Gastroesophageal sphincter (tissue), 3 donors: ENCODE measurements around the gene HELT.

Source experiments
- CTCF ChIP-seq, 4 experiments: fragments of 200-600 bp in 2 of 4; fragments of 450-650 bp in 2 of 4; sonication (generic) in 1 of 4; IDR thresholded peaks; one replicate each; pipeline ENCODE4 v1.5.1; 2017 to 2019; ENCODE audit warnings: antibody characterized with exemption in 4 of 4, mild to moderate bottlenecking in 2 of 4, moderate library complexity in 2 of 4
- POLR2AphosphoS5 ChIP-seq: sonication (generic); formaldehyde crosslinking; IDR thresholded peaks from one replicate; pipeline ENCODE4 v1.6.1; 2017; ENCODE audit warnings: antibody characterized with exemption

DNA sequence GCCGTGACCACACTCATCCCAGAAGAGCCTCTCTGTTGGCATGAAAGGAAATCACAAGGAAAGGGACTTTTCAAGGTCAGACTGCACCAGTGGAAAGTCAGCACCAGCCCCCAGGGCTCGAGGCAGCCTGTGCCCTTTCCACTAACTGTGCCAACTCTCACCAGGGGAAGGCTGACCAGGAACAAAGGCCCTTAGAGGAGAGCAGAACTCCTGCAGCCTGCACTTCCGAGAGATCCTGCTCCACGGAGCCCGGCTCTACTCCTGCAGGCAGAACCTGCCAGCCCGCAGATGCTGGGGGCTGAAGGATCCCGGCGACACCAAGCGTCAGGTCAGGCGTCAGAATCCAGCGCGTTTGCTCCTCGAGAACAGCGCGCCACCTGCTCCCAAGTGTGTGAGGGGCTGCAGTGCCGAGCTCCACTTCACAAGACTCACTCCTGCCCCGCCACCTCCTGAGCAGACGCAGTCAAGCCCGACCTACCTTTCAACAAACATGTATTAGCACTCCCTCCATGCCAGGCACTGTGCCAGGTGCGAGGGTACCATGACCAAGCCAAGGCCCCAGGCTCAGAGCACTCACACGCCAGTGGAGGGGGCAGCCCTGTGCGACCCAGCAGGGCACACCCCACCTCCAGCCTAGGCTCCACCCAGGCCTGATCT lies 13.6 kb upstream of the HELT start:
- TF ChIP-seq CTCF (IDR thresholded peaks at IDR 0.05) (no peak), POLR2AphosphoS5 (no peak)
